MM.1S (cell line): ENCODE results near the gene CLINT1.
A peak's percentile ranks its signal among the peaks of the same experiment; 100 is the strongest.

ENCODE experiments used
- DNase-seq: peaks from one replicate; pipeline ENCODE4 v3.0.0-alpha.2; 2015
- H2AFZ ChIP-seq: fragments of 300-600 bp; sonication (generic); 2 replicates; pipeline ENCODE4 v1.6.0; 2016; ENCODE audit warnings: antibody characterized with exemption, low read length
- H3F3A ChIP-seq: fragments of 300-600 bp; sonication (generic); 2 replicates; pipeline ENCODE4 v1.6.1; 2016; ENCODE audit warnings: mild to moderate bottlenecking, antibody characterized with exemption, low read length, moderate library complexity, mixed read lengths; ENCODE audit not compliant: insufficient read depth
- H3K27ac ChIP-seq: fragments of 300-600 bp; sonication (generic); 2 replicates; pipeline ENCODE4 v1.5.1; 2016; ENCODE audit warnings: mild to moderate bottlenecking, low read length
- H3K27me3 ChIP-seq: fragments of 300-600 bp; sonication (generic); replicated peaks from 2 replicates; pipeline ENCODE4 v1.6.0; 2016; ENCODE audit warnings: low read length; ENCODE audit not compliant: insufficient read depth
- H3K36me3 ChIP-seq: fragments of 300-600 bp; sonication (generic); replicated peaks from 2 replicates; pipeline ENCODE4 v1.6.1; 2016; ENCODE audit warnings: mild to moderate bottlenecking, low read length, mixed read lengths; ENCODE audit not compliant: insufficient read depth
- H3K4me1 ChIP-seq: fragments of 300-600 bp; sonication (generic); 2 replicates; pipeline ENCODE4 v1.6.1; 2016; ENCODE audit warnings: low read length, mixed read lengths
- H3K4me2 ChIP-seq: fragments of 300-600 bp; sonication (generic); 2 replicates; pipeline ENCODE4 v1.6.0; 2016; ENCODE audit warnings: low read depth, low read length
- H3K4me3 ChIP-seq: fragments of 300-600 bp; sonication (generic); 2 replicates; pipeline ENCODE4 v1.5.1; 2016; ENCODE audit warnings: low read length, mixed read lengths
- H3K79me2 ChIP-seq: fragments of 300-600 bp; sonication (generic); 2 replicates; pipeline ENCODE4 v1.6.1; 2016; ENCODE audit warnings: mixed run types, low read length, mixed read lengths
- H3K9ac ChIP-seq: fragments of 300-600 bp; sonication (generic); 2 replicates; pipeline ENCODE4 v1.6.1; 2016; ENCODE audit warnings: low read length, mixed read lengths
- H3K9me2 ChIP-seq: fragments of 300-600 bp; sonication (generic); replicated peaks from 2 replicates; pipeline ENCODE4 v1.6.1; 2016; ENCODE audit warnings: mild to moderate bottlenecking, low read length, mixed read lengths; ENCODE audit not compliant: insufficient read depth
- H3K9me3 ChIP-seq: fragments of 300-600 bp; sonication (generic); replicated peaks from 2 replicates; pipeline ENCODE4 v1.6.1; 2016; ENCODE audit warnings: mild to moderate bottlenecking, low read length, mixed read lengths; ENCODE audit not compliant: insufficient read depth
- H4K20me1 ChIP-seq: fragments of 300-600 bp; sonication (generic); 2 replicates; pipeline ENCODE4 v1.6.1; 2016; ENCODE audit warnings: mild to moderate bottlenecking, low read length, moderate library complexity, mixed read lengths; ENCODE audit not compliant: insufficient read depth
- CTCF ChIP-seq: fragments of 300-600 bp; sonication (generic); IDR thresholded peaks from 2 replicates; pipeline ENCODE4 v1.5.1; 2016; ENCODE audit warnings: antibody characterized with exemption, low read length, mixed read lengths
- EZH2 ChIP-seq: fragments of 300-600 bp; sonication (generic); optimal IDR thresholded peaks from 2 replicates; pipeline ENCODE3; 2017; ENCODE audit warnings: low read depth, mild to moderate bottlenecking, antibody characterized with exemption, low read length, mixed read lengths
- EZH2phosphoT487 ChIP-seq: fragments of 300-600 bp; sonication (generic); IDR thresholded peaks from 2 replicates; pipeline ENCODE4 v1.6.1; 2018; ENCODE audit warnings: antibody characterized with exemption, low read length

CLINT1 gene

GRCh38 chr5:157744051-157745011 lies 114.6 kb downstream of the CLINT1 start:
- DNase-seq = no peak

GRCh38 chr5:157743163-157744050 lies 115.5 kb downstream of the CLINT1 start, which contains the start of gene LSM11:
Gene LSM11, plus strand, starts transcription at chr5:157743712. Its CDS starts 39 bp downstream, at chr5:157743751.
- Histone ChIP-seq H3K9ac (peak within 1 kb of the TSS; percentile 75), H3F3A (no peaks in the 10 kb centered on the region), H3K4me3 (peak within 1 kb of the TSS; percentile 78), H3K27ac (no peak within 1 kb of the TSS), H3K4me2 (peak within 1 kb of the TSS; percentile 89), H3K36me3 (no peaks in the 10 kb centered on the region), H3K27me3 (no peaks in the 10 kb centered on the region), H3K9me3 (no peaks in the 10 kb centered on the region), H3K9me2 (no peaks in the 10 kb centered on the region), H3K79me2 (peaks cover 16% of the 10 kb centered on the region), H4K20me1 (no peaks in the 10 kb centered on the region), H2AFZ (peak within 1 kb of the TSS; percentile 90), H3K4me1 (peaks cover 12% of the 10 kb centered on the region; the same call in 1 of the 2 replicates)
- peak; percentile 88 for DNase-seq
- TF ChIP-seq EZH2phosphoT487 = no peak
- TF ChIP-seq CTCF = peak; percentile 98
- TF ChIP-seq EZH2 = no peak

More at GRCh38 chr5:157744051-157745011, 114.6 kb downstream of the CLINT1 start:
- Histone ChIP-seq H2AFZ (peak overlapping the region; percentile 90), H3K4me2 (peak overlapping the region; percentile 89), H4K20me1 (no peaks in the 10 kb centered on the region), H3K4me1 (peaks cover 12% of the 10 kb centered on the region; the same call in 1 of the 2 replicates), H3F3A (no peaks in the 10 kb centered on the region), H3K27me3 (no peaks in the 10 kb centered on the region), H3K9ac (peak overlapping the region; percentile 75), H3K27ac (no peak overlapping the region), H3K9me2 (no peaks in the 10 kb centered on the region), H3K79me2 (peaks cover 19% of the 10 kb centered on the region), H3K4me3 (peak overlapping the region; percentile 78), H3K36me3 (no peaks in the 10 kb centered on the region), H3K9me3 (no peaks in the 10 kb centered on the region)
- TF ChIP-seq EZH2phosphoT487 = no peak
- no peak for TF ChIP-seq EZH2
- TF ChIP-seq CTCF = no peak

GRCh38 chr5:157741131-157741530 lies 117.8 kb downstream of the CLINT1 start:
- Histone ChIP-seq H3K9me2 (no peaks in the 10 kb centered on the region), H3K27ac (no peak overlapping the region), H3K4me2 (no peak overlapping the region)

More at GRCh38 chr5:157741131-157741530, 117.8 kb downstream of the CLINT1 start:
- H3K9me3 ChIP-seq = no peaks in the 10 kb centered on the region
- TF ChIP-seq CTCF (no peak), EZH2 (no peak), EZH2phosphoT487 (no peak)
- peaks cover 6% of the 10 kb centered on the region; the same call in 1 of the 2 replicates for H3K4me1 ChIP-seq
- no peaks in the 10 kb centered on the region for H3K27me3 ChIP-seq
- H3K79me2 ChIP-seq = peaks cover 15% of the 10 kb centered on the region
- no peak overlapping the region for H3K9ac ChIP-seq
- H3F3A ChIP-seq = no peaks in the 10 kb centered on the region
- H2AFZ ChIP-seq = no peak overlapping the region
- H4K20me1 ChIP-seq = no peaks in the 10 kb centered on the region
- H3K4me3 ChIP-seq = no peak overlapping the region
- H3K36me3 ChIP-seq = no peaks in the 10 kb centered on the region; the same call in 1 of the 2 replicates
- no peak for DNase-seq
